ENCODE results near the gene RANBP17.

GRCh38 chr5:170846846-170847245, 15.0 kb upstream of the RANBP17 start:
- TF ChIP-seq CTCF (IDR thresholded peaks at IDR 0.05; ENCODE audit: low read depth, low read length, poor library complexity, severe bottlenecking) (no peak), EZH2phosphoT487 (IDR thresholded peaks at IDR 0.05; ENCODE audit: borderline replicate concordance, low read length) (no peak)

Measured in DOHH2 (cell line).